GM10248 (cell line): ENCODE measurements around the gene ZNF37A.
"Not testable (repeated sequence)": the region's sequence is repeated elsewhere in the genome, so short reads cannot be mapped to it uniquely, and the experiment has no call there.

Source experiments
- CTCF ChIA-PET: fragments of 300-600 bp; sonication (Branson Sonifier 250); formaldehyde crosslinking; extraction: SDS; loops from one replicate; lab custom pipeline; 2021; ENCODE audit warnings: antibody characterized with exemption; lab: Yijun Ruan, JAX
- POLR2A ChIA-PET: fragments of 350-650 bp; sonication (Branson Sonifier 250); formaldehyde crosslinking; extraction: SDS; loops from one replicate; lab custom pipeline; 2020; ENCODE audit warnings: antibody characterized with exemption; lab: Yijun Ruan, JAX
- DNase-seq: peaks from one replicate; pipeline ENCODE4 v3.0.0; 2012; ENCODE audit errors: extremely low spot score
- CTCF ChIP-seq: IDR thresholded peaks from 2 replicates; pipeline ENCODE4 v1.5.1; 2012; ENCODE audit warnings: mild to moderate bottlenecking, low read depth; ENCODE audit errors: extremely low read depth, missing control alignments, control extremely low read depth

ZNF37A gene

GRCh38 chr10:38146579-38147333, 52.6 kb downstream of the ZNF37A start:
- TF ChIP-seq CTCF: no peak
- CTCF ChIA-PET: no interaction called here
- POLR2A ChIA-PET: no interaction called here
- no peak for DNase-seq

- ChIA-PET POLR2A (no interaction called here), CTCF (no interaction called here)
- TF ChIP-seq CTCF: no peak
- DNase-seq: no peak
Measured at GRCh38 chr10:38147686-38148085, 53.5 kb downstream of the ZNF37A start.

- POLR2A ChIA-PET, DNase-seq: not testable (repeated sequence)
- CTCF ChIA-PET: interaction anchor here (1.0 kb wide), 1 partner anchor 45 kb away, joined by 3 read pairs; no protein-coding TSS in a partner anchor
Measured at GRCh38 chr10:38150891-38151463, 56.8 kb downstream of the ZNF37A start.

GRCh38 chr10:38156416-38157269, 62.5 kb downstream of the ZNF37A start:
- ChIA-PET POLR2A (no interaction called here), CTCF (no interaction called here)
- DNase-seq: no peak
- no peak for TF ChIP-seq CTCF

- CTCF ChIA-PET: no interaction called here
- POLR2A ChIA-PET: no interaction called here
- no peak for DNase-seq
- no peak for TF ChIP-seq CTCF
Measured at GRCh38 chr10:38157270-38157685, 63.1 kb downstream of the ZNF37A start.

GRCh38 chr10:38159004-38159403, 64.9 kb downstream of the ZNF37A start:
- TF ChIP-seq CTCF: no peak
- ChIA-PET CTCF (interaction anchor here (1.2 kb wide), 1 partner anchor 21 kb away, joined by 3 read pairs; no protein-coding TSS in a partner anchor), POLR2A (no interaction called here)
- no peak for DNase-seq

- no peak for TF ChIP-seq CTCF
- POLR2A ChIA-PET: no interaction called here
- CTCF ChIA-PET: interaction anchor here (2.0 kb wide), 1 partner anchor 15 kb away, joined by 5 read pairs; no protein-coding TSS in a partner anchor
- no peak for DNase-seq
Measured at GRCh38 chr10:38163617-38164016, 69.5 kb downstream of the ZNF37A start.
